Measurements from ENCODE around the gene CFAP90.

Gene CFAP90

DNA sequence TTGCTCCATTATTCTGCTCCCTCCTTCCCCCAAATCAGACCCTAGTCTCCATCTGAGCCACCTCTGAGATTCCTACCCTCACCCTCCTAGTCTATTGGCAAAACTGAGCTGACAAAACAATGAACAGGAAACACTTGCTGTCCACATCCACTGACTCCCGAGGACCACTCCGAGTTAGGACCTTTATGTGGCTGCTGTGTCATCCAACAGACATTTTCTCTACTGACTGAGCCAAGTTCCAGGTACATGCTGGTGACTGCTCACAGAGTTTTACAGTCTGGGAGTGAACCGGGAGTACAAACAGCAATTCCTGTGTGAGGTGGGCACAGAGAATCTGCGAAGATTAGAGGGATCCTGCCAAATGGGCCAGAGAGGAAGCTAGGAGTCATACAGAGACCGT is 39.2 kb downstream of the CFAP90 start:
- no CpG with 5 or more reads among the region's 5 CpGs for WGBS (ENCODE audit: insufficient coverage, insufficient read length)
- no peak overlapping the region for H3K27ac ChIP-seq (ENCODE audit: low read length)

DNA sequence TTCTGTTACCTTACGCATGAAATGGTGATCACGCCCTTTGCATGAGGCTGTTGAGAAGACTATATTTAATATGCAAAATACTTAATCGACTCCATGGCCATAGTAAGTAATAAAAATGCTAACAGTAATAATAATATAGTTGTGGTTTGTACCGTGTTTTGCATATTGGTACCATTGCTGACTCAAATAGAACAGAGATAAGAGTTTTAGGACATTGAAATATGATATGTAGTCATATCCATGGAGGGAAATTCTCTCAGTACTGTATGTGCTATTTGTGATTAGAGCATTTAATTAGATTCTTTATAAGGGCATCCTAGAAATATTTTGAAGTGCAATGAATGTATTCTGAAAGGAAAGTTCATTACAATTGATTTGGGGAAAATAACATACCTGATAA is 41.9 kb downstream of the CFAP90 start:
- no peak for DNase-seq (ENCODE audit: low read depth, low spot score)
- WGBS (ENCODE audit: insufficient coverage, insufficient read length) = no CpG with 5 or more reads among the region's 4 CpGs
- peaks cover 7% of the 10 kb centered on the region for H3K36me3 ChIP-seq (ENCODE audit: control insufficient read depth, insufficient read depth, low read length)

More for the DNA sequence above, 39.2 kb downstream of the CFAP90 start:
- no peaks in the 10 kb centered on the region for H3K9me3 ChIP-seq (ENCODE audit: control insufficient read depth, insufficient read depth, low read length)
- no peak for DNase-seq (ENCODE audit: low read depth, low spot score)
- no peaks in the 10 kb centered on the region for H3K27me3 ChIP-seq (ENCODE audit: control insufficient read depth, insufficient read depth, low read length)
- H3K36me3 ChIP-seq (ENCODE audit: control insufficient read depth, insufficient read depth, low read length) = peaks cover 5% of the 10 kb centered on the region
- H3K4me1 ChIP-seq (ENCODE audit: control insufficient read depth, insufficient read depth, low read length) = peaks cover 2% of the 10 kb centered on the region; the same call in 1 of the 2 replicates
- H3K4me3 ChIP-seq (ENCODE audit: low read length) = no peak overlapping the region

DNA sequence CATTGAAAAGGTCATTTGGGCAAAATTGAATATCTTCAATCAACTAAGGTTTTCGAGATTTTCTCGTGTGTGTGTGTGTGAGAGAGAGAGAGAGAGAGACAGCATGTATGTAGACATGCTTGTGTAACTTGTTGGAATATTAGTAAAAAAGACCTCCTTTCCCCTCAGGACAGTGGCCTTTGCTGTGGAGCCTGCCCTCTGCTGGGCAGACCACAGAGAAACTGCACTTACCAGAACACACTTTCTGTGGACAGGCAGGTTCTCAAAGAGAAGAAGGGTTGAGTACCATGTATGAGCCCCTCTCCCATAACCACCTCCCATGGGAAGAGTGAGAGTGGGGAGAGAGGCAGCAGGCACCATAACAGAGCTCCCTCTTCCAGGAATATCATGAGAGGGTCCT is 45.6 kb downstream of the CFAP90 start:
- peaks cover 11% of the 10 kb centered on the region for H3K36me3 ChIP-seq (ENCODE audit: control insufficient read depth, insufficient read depth, low read length)
- DNase-seq (ENCODE audit: low read depth, low spot score) = no peak
- H3K9me3 ChIP-seq (ENCODE audit: control insufficient read depth, insufficient read depth, low read length) = no peaks in the 10 kb centered on the region
- WGBS (ENCODE audit: insufficient coverage, insufficient read length) = no CpG with 5 or more reads among the region's 2 CpGs
- no peaks in the 10 kb centered on the region for H3K27me3 ChIP-seq (ENCODE audit: control insufficient read depth, insufficient read depth, low read length)
- no peaks in the 10 kb centered on the region for H3K4me1 ChIP-seq (ENCODE audit: control insufficient read depth, insufficient read depth, low read length)
- H3K4me3 ChIP-seq (ENCODE audit: low read length) = no peak overlapping the region
- H3K27ac ChIP-seq (ENCODE audit: low read length) = no peak overlapping the region

More for the DNA sequence above, 41.9 kb downstream of the CFAP90 start:
- no peak overlapping the region for H3K27ac ChIP-seq (ENCODE audit: low read length)
- no peaks in the 10 kb centered on the region for H3K4me1 ChIP-seq (ENCODE audit: control insufficient read depth, insufficient read depth, low read length)
- H3K9me3 ChIP-seq (ENCODE audit: control insufficient read depth, insufficient read depth, low read length) = no peaks in the 10 kb centered on the region
- no peak overlapping the region for H3K4me3 ChIP-seq (ENCODE audit: low read length)
- no peaks in the 10 kb centered on the region for H3K27me3 ChIP-seq (ENCODE audit: control insufficient read depth, insufficient read depth, low read length)

DNA sequence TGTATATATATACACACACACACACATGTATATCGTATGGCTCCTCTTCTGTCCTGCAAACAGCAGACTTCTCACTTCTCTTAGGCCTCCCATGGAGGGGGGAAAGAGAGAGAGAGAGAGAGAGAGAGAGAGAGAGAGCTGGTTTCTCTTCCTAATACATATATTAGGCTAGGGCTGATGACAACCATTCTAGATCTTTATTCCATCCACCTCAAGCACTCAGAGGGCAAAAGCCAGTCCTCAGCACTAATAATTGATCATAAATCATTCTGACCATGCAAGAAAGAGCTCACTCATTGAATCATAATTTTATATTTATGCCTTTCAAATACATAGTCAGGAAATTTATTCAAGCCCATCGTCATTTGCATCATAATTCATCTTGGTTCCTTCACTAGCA is 47.0 kb downstream of the CFAP90 start:
- WGBS (ENCODE audit: insufficient coverage, insufficient read length) = no CpG with 5 or more reads among the region's 2 CpGs
- Histone ChIP-seq H3K36me3 (ENCODE audit: control insufficient read depth, insufficient read depth, low read length) (peaks cover 11% of the 10 kb centered on the region), H3K27me3 (ENCODE audit: control insufficient read depth, insufficient read depth, low read length) (no peaks in the 10 kb centered on the region), H3K4me3 (ENCODE audit: low read length) (no peak overlapping the region), H3K27ac (ENCODE audit: low read length) (no peak overlapping the region), H3K4me1 (ENCODE audit: control insufficient read depth, insufficient read depth, low read length) (no peaks in the 10 kb centered on the region), H3K9me3 (ENCODE audit: control insufficient read depth, insufficient read depth, low read length) (no peaks in the 10 kb centered on the region)
- no peak for DNase-seq (ENCODE audit: low read depth, low spot score)

DNA sequence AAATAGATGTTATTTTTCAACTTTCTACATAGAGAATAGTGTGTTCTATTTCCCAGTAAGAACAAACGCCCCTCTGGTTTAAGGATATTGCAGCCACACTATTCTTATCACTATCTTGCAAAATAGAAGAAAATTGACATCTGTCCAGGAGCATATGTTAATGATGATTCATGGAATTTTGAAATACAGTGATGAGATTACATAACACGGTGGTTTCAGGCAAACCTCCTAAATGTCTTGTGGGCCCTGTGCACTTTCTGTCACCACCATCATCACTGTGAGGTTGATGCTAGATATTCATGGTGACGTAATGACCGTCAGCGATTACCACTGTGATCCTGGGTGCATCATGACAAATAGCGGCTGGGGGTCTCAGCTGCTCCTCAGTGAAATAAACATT is 48.1 kb downstream of the CFAP90 start:
- H3K4me1 ChIP-seq (ENCODE audit: control insufficient read depth, insufficient read depth, low read length) = no peaks in the 10 kb centered on the region
- no peaks in the 10 kb centered on the region for H3K27me3 ChIP-seq (ENCODE audit: control insufficient read depth, insufficient read depth, low read length)
- no CpG with 5 or more reads among the region's 6 CpGs for WGBS (ENCODE audit: insufficient coverage, insufficient read length)
- H3K36me3 ChIP-seq (ENCODE audit: control insufficient read depth, insufficient read depth, low read length) = peaks cover 11% of the 10 kb centered on the region
- no peaks in the 10 kb centered on the region for H3K9me3 ChIP-seq (ENCODE audit: control insufficient read depth, insufficient read depth, low read length)
- no peak for DNase-seq (ENCODE audit: low read depth, low spot score)
- H3K4me3 ChIP-seq (ENCODE audit: low read length) = no peak overlapping the region
- H3K27ac ChIP-seq (ENCODE audit: low read length) = no peak overlapping the region

DNA sequence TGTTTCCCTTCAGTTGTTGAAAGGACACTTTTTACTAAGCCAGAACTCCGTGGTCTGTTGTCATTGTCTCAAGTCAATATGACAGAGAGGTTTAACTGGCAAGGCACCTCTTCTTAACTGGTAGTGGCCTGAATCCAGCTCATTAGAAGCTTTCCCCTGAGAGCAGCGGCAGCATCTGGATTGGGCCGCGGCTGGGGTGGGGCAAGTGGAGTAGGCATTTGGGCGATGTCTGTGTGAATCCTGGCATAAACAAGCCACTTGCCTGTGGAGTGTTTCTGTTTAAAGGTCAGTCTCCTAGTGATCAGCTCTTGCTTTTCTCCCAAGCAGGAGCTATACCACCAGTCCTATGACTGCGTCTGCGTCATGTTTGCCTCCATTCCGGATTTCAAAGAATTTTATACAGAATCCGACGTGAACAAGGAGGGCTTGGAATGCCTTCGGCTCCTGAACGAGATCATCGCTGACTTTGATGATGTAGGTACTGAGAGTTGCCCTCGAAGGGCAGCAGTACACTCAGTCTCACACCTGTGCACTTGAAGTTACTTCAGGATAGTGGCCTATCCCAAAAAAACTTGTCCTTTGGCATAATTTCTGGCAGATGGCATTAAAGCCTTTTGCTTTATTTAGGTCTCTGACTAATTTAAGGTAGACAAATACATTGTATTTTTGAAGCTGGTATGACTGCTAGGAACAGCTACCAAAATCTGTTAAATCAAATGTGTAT is 48.9 kb downstream of the CFAP90 start:
- Histone ChIP-seq H3K27me3 (ENCODE audit: control insufficient read depth, insufficient read depth, low read length) (no peaks in the 10 kb centered on the region), H3K4me3 (ENCODE audit: low read length) (no peak overlapping the region), H3K4me1 (ENCODE audit: control insufficient read depth, insufficient read depth, low read length) (no peaks in the 10 kb centered on the region), H3K36me3 (ENCODE audit: control insufficient read depth, insufficient read depth, low read length) (peaks cover 10% of the 10 kb centered on the region), H3K9me3 (ENCODE audit: control insufficient read depth, insufficient read depth, low read length) (no peaks in the 10 kb centered on the region), H3K27ac (ENCODE audit: low read length) (no peak overlapping the region)
- no CpG with 5 or more reads among the region's 14 CpGs for WGBS (ENCODE audit: insufficient coverage, insufficient read length)
- no peak for DNase-seq (ENCODE audit: low read depth, low spot score)

DNA sequence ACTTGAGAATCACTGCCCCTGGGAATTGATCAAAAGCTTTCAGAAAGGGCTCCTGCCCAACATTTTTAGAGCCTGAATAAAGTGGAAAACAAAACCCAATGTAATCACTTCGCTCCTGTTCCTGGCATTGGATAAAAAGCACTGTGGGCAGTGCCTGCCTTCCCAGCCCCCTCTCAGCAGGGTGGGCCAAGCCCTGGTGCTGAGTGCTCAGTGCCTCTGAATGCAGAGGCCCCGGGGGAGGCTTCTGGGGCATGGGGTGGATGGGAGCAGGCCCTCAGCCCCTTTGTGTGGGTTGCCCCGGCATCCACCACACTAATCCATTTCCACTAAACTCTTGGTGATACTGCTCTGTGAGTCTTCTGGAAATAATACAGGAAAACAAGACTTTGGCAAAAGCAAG is 55.6 kb downstream of the CFAP90 start:
- no peak overlapping the region for H3K27ac ChIP-seq (ENCODE audit: low read length)
- WGBS (ENCODE audit: insufficient coverage, insufficient read length) = no CpG with 5 or more reads among the region's 3 CpGs
- no peaks in the 10 kb centered on the region for H3K9me3 ChIP-seq (ENCODE audit: control insufficient read depth, insufficient read depth, low read length)
- H3K4me3 ChIP-seq (ENCODE audit: low read length) = no peak overlapping the region
- no peaks in the 10 kb centered on the region; the same call in none of the 2 replicates for H3K4me1 ChIP-seq (ENCODE audit: control insufficient read depth, insufficient read depth, low read length)
- H3K27me3 ChIP-seq (ENCODE audit: control insufficient read depth, insufficient read depth, low read length) = no peaks in the 10 kb centered on the region
- peaks cover 4% of the 10 kb centered on the region; the same call in 1 of the 2 replicates for H3K36me3 ChIP-seq (ENCODE audit: control insufficient read depth, insufficient read depth, low read length)
- DNase-seq (ENCODE audit: low read depth, low spot score) = no peak

DNA sequence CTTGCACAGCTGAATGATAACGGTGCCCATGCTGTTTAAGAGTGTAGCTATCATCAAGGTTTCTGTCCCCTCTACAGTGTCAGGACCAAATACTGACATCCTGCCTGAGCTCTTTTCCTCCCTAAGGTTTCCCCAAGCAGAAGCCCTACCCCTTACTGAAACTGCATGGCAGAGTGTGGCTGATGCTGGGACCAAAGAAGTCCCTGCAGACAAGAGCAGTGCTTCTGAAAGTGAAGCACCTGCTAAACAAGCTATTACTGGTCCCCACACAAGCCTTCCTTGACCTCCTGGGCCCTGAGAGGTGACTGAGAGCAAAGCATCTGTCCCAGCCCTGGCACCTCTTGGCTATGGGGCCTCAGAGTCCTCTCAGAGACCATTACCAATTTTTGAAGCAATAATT is 56.1 kb downstream of the CFAP90 start:
- peaks cover 4% of the 10 kb centered on the region; the same call in 1 of the 2 replicates for H3K36me3 ChIP-seq (ENCODE audit: control insufficient read depth, insufficient read depth, low read length)
- no peaks in the 10 kb centered on the region for H3K27me3 ChIP-seq (ENCODE audit: control insufficient read depth, insufficient read depth, low read length)
- H3K27ac ChIP-seq (ENCODE audit: low read length) = no peak overlapping the region
- peaks cover 2% of the 10 kb centered on the region for H3K4me1 ChIP-seq (ENCODE audit: control insufficient read depth, insufficient read depth, low read length)
- no peak for DNase-seq (ENCODE audit: low read depth, low spot score)
- WGBS (ENCODE audit: insufficient coverage, insufficient read length) = no CpG with 5 or more reads among the region's 1 CpG
- no peak overlapping the region for H3K4me3 ChIP-seq (ENCODE audit: low read length)
- H3K9me3 ChIP-seq (ENCODE audit: control insufficient read depth, insufficient read depth, low read length) = no peaks in the 10 kb centered on the region

DNA sequence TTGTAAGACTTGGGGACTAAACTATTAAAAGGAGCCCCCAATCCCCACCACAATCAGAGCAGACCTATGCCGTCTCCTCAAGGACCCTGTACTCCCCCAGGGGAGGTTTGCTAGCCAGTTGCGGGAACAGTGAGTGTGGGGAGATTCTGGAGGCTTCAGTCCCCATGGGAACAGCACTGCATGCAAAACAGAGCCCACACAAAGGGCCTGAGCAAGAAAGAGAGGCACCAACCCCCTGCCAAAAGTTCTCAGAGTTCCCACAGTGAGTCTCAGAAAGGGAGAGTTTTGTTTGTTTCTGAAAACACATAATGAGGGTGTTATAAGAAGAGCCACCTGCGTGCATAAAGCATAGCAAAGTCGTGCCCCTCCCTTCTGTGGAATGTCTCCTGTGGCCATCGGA is 56.6 kb downstream of the CFAP90 start:
- no peak for DNase-seq (ENCODE audit: low read depth, low spot score)
- Histone ChIP-seq H3K27me3 (ENCODE audit: control insufficient read depth, insufficient read depth, low read length) (no peaks in the 10 kb centered on the region), H3K9me3 (ENCODE audit: control insufficient read depth, insufficient read depth, low read length) (no peaks in the 10 kb centered on the region), H3K36me3 (ENCODE audit: control insufficient read depth, insufficient read depth, low read length) (peaks cover 4% of the 10 kb centered on the region; the same call in 1 of the 2 replicates), H3K27ac (ENCODE audit: low read length) (no peak overlapping the region), H3K4me3 (ENCODE audit: low read length) (no peak overlapping the region), H3K4me1 (ENCODE audit: control insufficient read depth, insufficient read depth, low read length) (peaks cover 2% of the 10 kb centered on the region)
- no CpG with 5 or more reads among the region's 5 CpGs for WGBS (ENCODE audit: insufficient coverage, insufficient read length)

DNA sequence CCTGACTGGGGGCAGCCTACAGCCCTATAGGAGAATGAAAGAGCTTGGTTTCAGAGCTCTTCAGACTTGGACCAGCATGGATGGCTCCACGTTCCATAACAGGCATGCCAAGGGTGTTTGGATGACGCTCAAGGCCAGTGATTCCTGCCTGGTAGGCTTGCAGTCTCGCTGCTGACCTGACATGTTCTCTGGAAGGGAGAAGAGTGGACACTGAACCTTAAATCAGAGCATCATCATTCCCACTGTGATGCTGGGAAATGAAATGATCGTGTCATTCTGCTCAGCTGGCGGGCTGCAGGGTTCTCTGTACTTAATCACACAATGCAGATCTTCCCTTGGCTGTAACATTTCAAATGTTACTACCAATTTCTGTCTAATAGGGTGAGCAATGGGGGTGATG is 57.0 kb downstream of the CFAP90 start:
- Histone ChIP-seq H3K27me3 (ENCODE audit: control insufficient read depth, insufficient read depth, low read length) (no peaks in the 10 kb centered on the region), H3K9me3 (ENCODE audit: control insufficient read depth, insufficient read depth, low read length) (no peaks in the 10 kb centered on the region), H3K4me1 (ENCODE audit: control insufficient read depth, insufficient read depth, low read length) (peaks cover 2% of the 10 kb centered on the region), H3K4me3 (ENCODE audit: low read length) (no peak overlapping the region), H3K36me3 (ENCODE audit: control insufficient read depth, insufficient read depth, low read length) (0 out of 2 replicates have a peak, but pooled peaks cover 4% of the 10 kb centered on the region), H3K27ac (ENCODE audit: low read length) (no peak overlapping the region)
- DNase-seq (ENCODE audit: low read depth, low spot score) = no peak
- WGBS (ENCODE audit: insufficient coverage, insufficient read length) = no CpG with 5 or more reads among the region's 5 CpGs

DNA sequence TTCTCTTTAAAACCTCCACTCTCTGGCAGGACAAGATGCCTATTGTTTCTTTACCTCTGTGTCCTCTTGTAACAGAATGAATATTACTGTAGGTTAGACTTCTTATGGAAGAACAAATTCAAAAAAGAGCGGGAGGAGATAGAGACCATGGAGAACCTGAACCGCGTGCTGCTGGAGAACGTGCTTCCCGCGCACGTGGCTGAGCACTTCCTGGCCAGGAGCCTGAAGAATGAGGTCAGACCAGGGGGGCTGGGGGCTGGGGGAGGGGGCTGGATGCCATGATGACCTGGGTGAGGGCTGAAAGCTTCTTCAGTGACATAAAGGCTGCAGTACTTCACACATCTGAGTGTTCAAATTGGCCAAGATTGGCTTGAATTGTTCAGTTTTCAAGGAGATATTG is 61.4 kb downstream of the CFAP90 start:
- Histone ChIP-seq H3K36me3 (ENCODE audit: control insufficient read depth, insufficient read depth, low read length) (peaks cover 7% of the 10 kb centered on the region), H3K27ac (ENCODE audit: low read length) (no peak overlapping the region), H3K4me3 (ENCODE audit: low read length) (no peak overlapping the region), H3K4me1 (ENCODE audit: control insufficient read depth, insufficient read depth, low read length) (peaks cover 4% of the 10 kb centered on the region), H3K9me3 (ENCODE audit: control insufficient read depth, insufficient read depth, low read length) (no peaks in the 10 kb centered on the region), H3K27me3 (ENCODE audit: control insufficient read depth, insufficient read depth, low read length) (no peaks in the 10 kb centered on the region)
- no peak for DNase-seq (ENCODE audit: low read depth, low spot score)
- no CpG with 5 or more reads among the region's 7 CpGs for WGBS (ENCODE audit: insufficient coverage, insufficient read length)
